Adipose tissue (tissue), 3 donors: ENCODE data around the gene CUL7. TPM values are rescaled to one million over a fixed set of nuclear protein-coding genes. Genes with fewer than 3 reads are reported as not detected.
"Not testable (repeated sequence)": the region's sequence is repeated elsewhere in the genome, so short reads cannot be mapped to it uniquely, and the experiment has no call there.

ENCODE experiments used
- H3K27ac ChIP-seq: one replicate; pipeline ENCODE4 v1.5.1; 2013; ENCODE audit warnings: low read depth, low read length
- WGBS, 3 donors: extraction: QIAGEN DNeasy Blood & Tissue Kit; methylation state at CpG; one replicate each; pipeline ENCODE4 v1.1.7; 2013; 5-methylcytosine and 5-hydroxymethylcytosine counted together
- polyA plus RNA-seq, 3 donors: library from polyadenylated mRNA; stranded (reverse); fragments of 200-250 nt; gene quantifications; one replicate each; pipeline ENCODE4 v1.2.3, GENCODE V29; 2013
- donor health status: healthy with polysubstance abuse.
- donor health status: Bipolar disorder and iron deficiency.
- donor health status: healthy.

The CUL7 gene
- polyA plus RNA-seq, 3 donors = 8.9 to 9.6 (median 9.3) TPM

DNA sequence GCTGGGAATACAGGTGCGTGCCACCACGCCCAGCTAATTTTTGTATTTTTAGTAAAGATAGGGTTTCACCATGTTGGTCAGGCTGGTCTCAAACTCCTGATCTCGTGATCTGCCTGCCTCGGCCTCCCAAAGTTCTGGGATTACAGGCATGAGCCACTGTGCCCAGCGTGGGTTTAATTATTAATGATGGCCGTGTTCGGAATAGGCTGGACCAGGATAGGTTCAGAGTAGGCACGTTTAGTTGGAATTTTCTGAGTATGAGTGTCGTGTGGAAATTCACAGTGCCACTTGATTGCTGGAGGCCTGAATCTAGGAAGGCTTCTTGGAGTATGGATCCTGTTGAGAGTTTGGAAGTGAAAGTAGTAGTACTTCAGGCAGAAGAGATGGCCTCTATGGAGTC, 55.4 kb downstream of the CUL7 start:
- 86 to 96% (median 94%) methylated on average over 9 of the region's 9 CpGs for WGBS, 3 donors
- H3K27ac ChIP-seq = not testable (repeated sequence)

DNA sequence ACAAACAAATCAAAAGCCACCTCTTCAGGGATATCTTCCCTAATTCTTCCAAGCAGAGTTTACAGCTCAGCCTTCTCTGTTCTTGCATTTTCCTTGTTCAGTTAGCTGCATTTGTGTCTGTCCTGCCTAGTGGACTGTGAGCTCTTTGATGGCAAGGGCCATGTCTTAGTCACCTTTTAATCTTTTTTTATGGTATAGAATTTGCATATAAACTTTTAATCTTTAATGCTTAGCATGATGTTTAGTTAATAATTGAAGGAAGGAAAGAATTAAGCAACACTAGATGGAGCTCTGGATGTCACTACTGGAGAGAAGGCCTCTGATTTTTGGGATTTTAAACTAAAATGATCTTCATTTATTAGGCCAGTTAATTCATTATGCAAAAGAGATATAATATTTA, 57.1 kb downstream of the CUL7 start:
- H3K27ac ChIP-seq = no peak overlapping the region

DNA sequence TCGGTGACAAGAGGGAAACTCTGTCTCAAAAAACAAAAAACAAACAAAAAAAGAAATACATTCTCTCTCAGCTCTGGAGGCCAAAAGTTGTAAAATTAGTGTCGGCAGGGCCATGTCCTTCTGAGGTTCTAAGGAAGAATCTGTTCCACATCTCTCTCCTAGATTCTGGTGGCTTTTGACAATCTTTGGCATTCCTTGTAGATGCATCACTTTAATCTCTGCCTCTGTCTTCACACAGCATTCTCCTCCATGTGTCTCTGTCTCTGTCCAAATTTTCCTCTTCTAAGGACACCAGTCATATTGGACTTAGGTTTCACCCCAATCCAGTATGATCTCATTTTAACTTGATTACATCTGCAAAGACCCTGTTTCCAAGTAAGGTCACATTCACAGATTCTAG, 60.2 kb downstream of the CUL7 start:
- 96 to 98% (median 96%) methylated on average over 2 of the region's 2 CpGs for WGBS, 3 donors
- H3K27ac ChIP-seq = no peak overlapping the region

DNA sequence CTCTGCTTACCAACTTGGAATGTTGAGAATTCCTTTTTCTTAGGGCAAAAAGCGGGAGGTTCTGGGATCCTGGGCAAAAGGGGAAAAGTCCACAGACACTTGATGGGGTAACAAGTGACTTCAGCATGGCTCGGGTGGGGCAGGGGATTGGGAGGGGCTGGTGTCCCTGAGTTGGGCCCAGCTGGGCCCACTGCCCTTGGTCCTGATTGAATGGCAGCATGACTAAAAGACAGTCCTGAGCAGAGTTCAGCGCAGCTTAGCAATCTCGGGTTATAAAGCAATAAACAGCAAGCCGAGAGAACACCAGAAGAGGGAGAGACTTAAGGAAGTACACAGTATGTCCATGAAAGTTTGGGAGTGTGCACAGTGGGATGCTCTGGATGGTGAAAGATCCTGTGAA, 63.7 kb downstream of the CUL7 start:
- 80 to 94% (median 91%) methylated on average over 5 of the region's 5 CpGs for WGBS, 3 donors
- no peak overlapping the region for H3K27ac ChIP-seq

- no peak overlapping the region for H3K27ac ChIP-seq
- 30 to 67% (median 36%) methylated on average over 1 of the region's 1 CpG for WGBS, 3 donors
These were observed 65.1 kb downstream of the CUL7 start for GRCh38 chr6:42988486-42989020.

Other genes starting within 250 kb of the CUL7 start
- gene RPL7L1, start 174.2 kb downstream of the CUL7 start, polyA plus RNA-seq = 10 to 100 TPM; 26.1 to 68.6 (median 54.1) TPM
- gene PTCRA, start 137.8 kb downstream of the CUL7 start, polyA plus RNA-seq = under 1 TPM in 1 of 3 donors, not detected in 2; 0.15 TPM
- gene CNPY3, start 124.4 kb downstream of the CUL7 start, polyA plus RNA-seq = 10 to 100 TPM; 19.9 to 61.0 (median 23.6) TPM
- 100 to 1,000 TPM in 1 of 3 donors, 1 to 10 TPM in 1, under 1 TPM in 1; 0.34 to 267 (median 6.0) TPM for gene GNMT, start 93.1 kb downstream of the CUL7 start, polyA plus RNA-seq
- 10 to 100 TPM; 11.4 to 21.5 (median 15.0) TPM for gene PEX6, start 74.7 kb downstream of the CUL7 start, polyA plus RNA-seq
- gene PPP2R5D, start 69.3 kb downstream of the CUL7 start, polyA plus RNA-seq = 10 to 100 TPM; 17.5 to 31.5 (median 24.2) TPM
- gene MEA1, start 39.9 kb downstream of the CUL7 start, polyA plus RNA-seq = 10 to 100 TPM; 39.7 to 90.3 (median 73.0) TPM
- 100 to 1,000 TPM in 1 of 3 donors, 10 to 100 TPM in 2; 44.6 to 108 (median 70.5) TPM for gene KLHDC3, start 39.6 kb downstream of the CUL7 start, polyA plus RNA-seq
- gene RRP36, start 32.2 kb downstream of the CUL7 start, polyA plus RNA-seq = 10 to 100 TPM; 26.4 to 41.3 (median 29.9) TPM
- gene MRPL2, start 5.6 kb upstream of the CUL7 start, polyA plus RNA-seq = 10 to 100 TPM; 43.6 to 77.5 (median 55.8) TPM
- gene KLC4, start 5.8 kb upstream of the CUL7 start, polyA plus RNA-seq = 10 to 100 TPM; 15.1 to 25.6 (median 17.8) TPM
- 10 to 100 TPM in 2 of 3 donors, 1 to 10 TPM in 1; 6.6 to 15.7 (median 11.2) TPM for gene PTK7, start 22.5 kb upstream of the CUL7 start, polyA plus RNA-seq
- gene SRF, start 117.4 kb upstream of the CUL7 start, polyA plus RNA-seq = 10 to 100 TPM; 12.1 to 57.9 (median 29.9) TPM
- 10 to 100 TPM; 11.0 to 40.8 (median 20.4) TPM for gene CUL9, start 128.3 kb upstream of the CUL7 start, polyA plus RNA-seq
- gene DNPH1, start 175.6 kb upstream of the CUL7 start, polyA plus RNA-seq = 100 to 1,000 TPM in 2 of 3 donors, 10 to 100 TPM in 1; 95.0 to 136 (median 107) TPM
- under 1 TPM in 2 of 3 donors, not detected in 1; 0.01 to 0.10 TPM for gene TTBK1, start 189.6 kb upstream of the CUL7 start, polyA plus RNA-seq
- gene SLC22A7, start 244.4 kb upstream of the CUL7 start, polyA plus RNA-seq = not detected